Measurements from ENCODE around the gene MYL10.

The MYL10 gene

DNA sequence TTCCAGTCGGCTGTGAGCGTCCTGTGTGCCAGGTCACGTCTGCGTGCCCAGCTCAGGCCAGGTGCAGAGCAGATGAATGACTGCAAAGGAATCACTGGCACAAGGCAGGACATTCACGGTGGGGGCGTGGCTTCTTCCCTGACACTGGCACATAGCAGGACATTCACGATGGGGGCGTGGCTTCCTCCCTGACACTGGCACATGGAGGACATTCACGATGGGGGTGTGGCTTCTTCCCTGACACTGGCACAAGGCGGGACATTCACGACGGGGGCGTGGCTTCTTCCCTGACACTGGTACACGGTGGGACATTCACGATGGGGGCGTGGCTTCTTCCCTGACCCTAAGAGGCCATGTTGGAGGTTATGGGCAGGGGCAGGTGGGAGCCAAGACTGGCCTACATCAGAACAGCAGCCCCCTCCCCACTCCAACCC lies 64.3 kb downstream of the MYL10 start:
- H3K4me3 ChIP-seq (ENCODE audit: low read length), result no peak overlapping the region
- DNase-seq (ENCODE audit: low read depth), result peak; percentile 38
- TF ChIP-seq, protein P1, sequence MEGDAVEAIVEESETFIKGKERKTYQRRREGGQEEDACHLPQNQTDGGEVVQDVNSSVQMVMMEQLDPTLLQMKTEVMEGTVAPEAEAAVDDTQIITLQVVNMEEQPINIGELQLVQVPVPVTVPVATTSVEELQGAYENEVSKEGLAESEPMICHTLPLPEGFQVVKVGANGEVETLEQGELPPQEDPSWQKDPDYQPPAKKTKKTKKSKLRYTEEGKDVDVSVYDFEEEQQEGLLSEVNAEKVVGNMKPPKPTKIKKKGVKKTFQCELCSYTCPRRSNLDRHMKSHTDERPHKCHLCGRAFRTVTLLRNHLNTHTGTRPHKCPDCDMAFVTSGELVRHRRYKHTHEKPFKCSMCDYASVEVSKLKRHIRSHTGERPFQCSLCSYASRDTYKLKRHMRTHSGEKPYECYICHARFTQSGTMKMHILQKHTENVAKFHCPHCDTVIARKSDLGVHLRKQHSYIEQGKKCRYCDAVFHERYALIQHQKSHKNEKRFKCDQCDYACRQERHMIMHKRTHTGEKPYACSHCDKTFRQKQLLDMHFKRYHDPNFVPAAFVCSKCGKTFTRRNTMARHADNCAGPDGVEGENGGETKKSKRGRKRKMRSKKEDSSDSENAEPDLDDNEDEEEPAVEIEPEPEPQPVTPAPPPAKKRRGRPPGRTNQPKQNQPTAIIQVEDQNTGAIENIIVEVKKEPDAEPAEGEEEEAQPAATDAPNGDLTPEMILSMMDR (IDR thresholded peaks at IDR 0.05; ENCODE audit: insufficient read depth, low read depth, low read length, missing control alignments), result no peak

DNA sequence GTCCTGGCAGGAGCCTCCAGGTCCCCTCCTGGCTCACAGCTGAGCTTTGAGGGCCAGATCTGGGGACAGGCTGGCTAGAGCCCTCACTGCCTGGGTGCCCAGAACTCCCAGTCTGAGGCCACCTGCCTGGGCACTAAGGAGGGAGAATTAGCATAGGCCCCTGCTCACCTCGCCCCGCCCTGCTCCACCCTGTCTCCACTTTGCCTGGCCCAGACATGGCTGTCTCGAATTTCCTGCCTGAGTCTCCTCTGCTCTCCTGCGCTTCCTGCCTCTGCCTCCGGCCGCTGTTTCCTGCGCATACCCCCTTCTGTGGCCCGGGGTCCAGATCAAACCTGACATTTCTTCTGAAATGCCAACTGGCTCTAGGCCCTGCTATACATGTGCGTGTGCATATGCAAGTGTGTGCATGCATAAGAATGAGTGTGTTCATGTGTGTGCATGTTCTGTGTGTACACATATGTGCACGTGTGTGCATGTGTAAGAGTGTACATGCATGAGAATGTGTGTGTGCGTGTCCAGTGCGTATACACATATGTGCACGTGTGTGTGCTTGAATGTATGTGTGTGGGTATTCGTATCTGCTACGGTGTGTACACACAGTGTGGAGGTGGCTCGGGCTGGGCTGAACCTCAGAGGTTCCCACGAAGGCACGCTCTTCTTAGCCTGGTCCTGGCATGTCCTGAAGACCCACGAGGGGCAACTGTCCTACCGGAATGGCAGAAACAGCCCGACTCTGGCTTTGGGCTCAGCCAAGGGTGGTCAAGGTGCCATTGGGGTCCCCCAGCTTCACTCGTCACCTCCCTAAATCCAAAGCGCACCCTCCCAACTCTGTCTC lies 64.9 kb downstream of the MYL10 start:
- no peak for DNase-seq (ENCODE audit: low read depth)
- TF ChIP-seq, protein P1 (IDR thresholded peaks at IDR 0.05; ENCODE audit: insufficient read depth, low read depth, low read length, missing control alignments), result no peak
- H3K4me3 ChIP-seq (ENCODE audit: low read length), result no peak overlapping the region

Measured in epithelial cell of esophagus (primary cell).